ENCODE results near the gene PRR14.

- TF ChIP-seq CTCF (IDR thresholded peaks at IDR 0.05) (no peak), POLR2A (IDR thresholded peaks at IDR 0.05) (no peak), POLR2AphosphoS5 (IDR thresholded peaks at IDR 0.05) (no peak)
Measured at GRCh38 chr16:30678586-30678970, 27.8 kb downstream of the PRR14 start.
